Small intestine (tissue), 7 donors: ENCODE data around the gene ABCA4. TPM values are rescaled to one million over a fixed set of nuclear protein-coding genes. Genes with fewer than 3 reads are reported as not detected.

Experiments
- DNase-seq, 2 donors: peaks; one replicate each; pipeline versions ENCODE4 v3.0.0 to v3.0.0-alpha.2; 2013
- FAIRE-seq: peaks from 2 replicates; lab custom pipeline; 2012; peaks lifted over from hg19 to GRCh38; lab: Jason Lieb, UNC
- H3K27ac ChIP-seq, 3 donors: one replicate each; pipeline ENCODE4 v1.5.1; 2013; ENCODE audit warnings: low read length in 2 of 3, mild to moderate bottlenecking in 2 of 3, control low read depth in 1 of 3, inconsistent platforms in 1 of 3, low read depth in 1 of 3, moderate library complexity in 1 of 3
- H3K27me3 ChIP-seq, 3 donors: one replicate each; pipeline ENCODE4 v1.6.1; 2013; ENCODE audit warnings: low read length in 3 of 3, inconsistent platforms in 1 of 3; ENCODE audit not compliant: control insufficient read depth in 3 of 3, insufficient read depth in 3 of 3
- H3K36me3 ChIP-seq, 3 donors: one replicate each; pipeline ENCODE4 v1.6.1; 2013; ENCODE audit warnings: low read length in 3 of 3, inconsistent platforms in 1 of 3, low read depth in 1 of 3, mild to moderate bottlenecking in 1 of 3, moderate library complexity in 1 of 3; ENCODE audit not compliant: control insufficient read depth in 3 of 3, insufficient read depth in 2 of 3
- H3K4me1 ChIP-seq, 3 donors: one replicate each; pipeline ENCODE4 v1.6.1; 2013; ENCODE audit warnings: low read length in 2 of 3, inconsistent platforms in 1 of 3, low read depth in 1 of 3, mild to moderate bottlenecking in 1 of 3, moderate library complexity in 1 of 3; ENCODE audit not compliant: control insufficient read depth in 3 of 3, insufficient read depth in 2 of 3
- H3K4me3 ChIP-seq, 3 donors: one replicate each; pipeline ENCODE4 v1.5.1; 2013; ENCODE audit warnings: low read length in 3 of 3, control low read depth in 1 of 3, inconsistent platforms in 1 of 3, low read depth in 1 of 3, mild to moderate bottlenecking in 1 of 3, moderate library complexity in 1 of 3
- H3K9me3 ChIP-seq, 2 donors: one replicate each; pipeline ENCODE4 v1.6.1; 2013; ENCODE audit warnings: low read depth in 1 of 2, low read length in 1 of 2; ENCODE audit not compliant: control insufficient read depth in 2 of 2, insufficient read depth in 1 of 2
- WGBS, 3 donors: extraction: QIAGEN DNeasy Blood & Tissue Kit; methylation state at CpG; one replicate each; pipeline ENCODE4 v1.1.7; 2013; 5-methylcytosine and 5-hydroxymethylcytosine counted together
- polyA plus RNA-seq, 4 donors: library from polyadenylated mRNA; stranded (reverse) in 3 of 4; unstranded in 1 of 4; fragments of 200-250 nt in 3 of 4; fragments of 120-200 nt in 1 of 4; gene quantifications; one replicate each; pipeline versions ENCODE4 v1.2.1 to v1.2.3, GENCODE V29; 2013
- donor health status: healthy with polysubstance abuse.
- donor health status: control.
- donor health status: control.
- donor health status: Bipolar disorder and iron deficiency.
- donor health status: healthy.

Gene ABCA4
- polyA plus RNA-seq, 4 donors: 2.4 to 4.3 (median 3.8) TPM

- Histone ChIP-seq H3K27me3 (peaks cover 0 to 4% (median 0%) of the 10 kb centered on the region in 3 donors), H3K4me3 (no peak overlapping the region), H3K9me3 (no peaks in the 10 kb centered on the region), H3K27ac (no peak overlapping the region), H3K4me1 (no peaks in the 10 kb centered on the region), H3K36me3 (no peaks in the 10 kb centered on the region)
- FAIRE-seq (no peak), DNase-seq (peak in 1 of 2 donors; percentile 31)
- 44 to 58% (median 56%) methylated on average over 3 of the region's 3 CpGs for WGBS, 3 donors
Observed at GRCh38 chr1:94033849-94034248, 87.1 kb downstream of the ABCA4 start.

GRCh38 chr1:94032637-94033036 lies 88.3 kb downstream of the ABCA4 start:
- no peaks in the 10 kb centered on the region for H3K4me1 ChIP-seq
- no peaks in the 10 kb centered on the region for H3K36me3 ChIP-seq
- no peak overlapping the region for H3K27ac ChIP-seq
- no peaks in the 10 kb centered on the region for H3K27me3 ChIP-seq
- 79 to 89% (median 79%) methylated on average over 3 of the region's 3 CpGs for WGBS, 3 donors
- FAIRE-seq (no peak), DNase-seq (no peak)
- no peaks in the 10 kb centered on the region for H3K9me3 ChIP-seq
- no peak overlapping the region for H3K4me3 ChIP-seq

GRCh38 chr1:94031591-94031990 lies 89.4 kb downstream of the ABCA4 start:
- Histone ChIP-seq H3K4me3 (no peak overlapping the region), H3K27ac (no peak overlapping the region), H3K4me1 (no peaks in the 10 kb centered on the region), H3K36me3 (no peaks in the 10 kb centered on the region), H3K27me3 (no peaks in the 10 kb centered on the region), H3K9me3 (no peaks in the 10 kb centered on the region)
- DNase-seq (no peak), FAIRE-seq (no peak)
- WGBS, 3 donors: 87 to 89% (median 89%) methylated on average over 9 of the region's 9 CpGs

DNA sequence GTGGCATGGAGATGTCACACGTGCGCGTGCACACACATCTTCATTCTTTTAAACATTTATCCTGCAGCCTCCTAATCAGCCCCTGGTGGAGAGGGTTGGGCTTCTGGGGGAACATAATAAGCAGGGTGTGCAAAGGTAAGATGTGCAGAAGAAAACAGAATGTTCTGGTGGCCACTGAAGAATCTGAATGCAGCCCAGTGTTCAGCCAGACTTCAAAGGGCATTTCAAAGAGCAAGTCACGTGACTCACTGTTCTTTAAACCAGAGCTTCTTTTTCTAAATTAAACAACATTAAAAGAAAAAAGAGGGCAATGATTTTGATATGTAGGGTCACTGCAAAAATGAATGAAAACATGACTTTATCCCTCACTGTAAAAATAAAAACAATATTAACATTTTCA lies 89.8 kb downstream of the ABCA4 start:
- Histone ChIP-seq H3K9me3 (no peaks in the 10 kb centered on the region), H3K27me3 (no peaks in the 10 kb centered on the region), H3K36me3 (no peaks in the 10 kb centered on the region), H3K4me1 (no peaks in the 10 kb centered on the region), H3K27ac (no peak overlapping the region), H3K4me3 (no peak overlapping the region)
- DNase-seq (no peak), FAIRE-seq (no peak)
- 78 to 85% (median 83%) methylated on average over 4 of the region's 4 CpGs for WGBS, 3 donors

GRCh38 chr1:94029130-94029993 lies 91.6 kb downstream of the ABCA4 start:
- Histone ChIP-seq H3K27ac (no peak overlapping the region), H3K27me3 (peaks cover 0 to 4% (median 0%) of the 10 kb centered on the region in 3 donors), H3K36me3 (no peaks in the 10 kb centered on the region), H3K4me3 (no peak overlapping the region), H3K9me3 (no peaks in the 10 kb centered on the region), H3K4me1 (no peaks in the 10 kb centered on the region)
- WGBS, 3 donors: 71 to 72% (median 72%) methylated on average over 6 of the region's 6 CpGs
- no peak for FAIRE-seq
- DNase-seq: no peak

DNA sequence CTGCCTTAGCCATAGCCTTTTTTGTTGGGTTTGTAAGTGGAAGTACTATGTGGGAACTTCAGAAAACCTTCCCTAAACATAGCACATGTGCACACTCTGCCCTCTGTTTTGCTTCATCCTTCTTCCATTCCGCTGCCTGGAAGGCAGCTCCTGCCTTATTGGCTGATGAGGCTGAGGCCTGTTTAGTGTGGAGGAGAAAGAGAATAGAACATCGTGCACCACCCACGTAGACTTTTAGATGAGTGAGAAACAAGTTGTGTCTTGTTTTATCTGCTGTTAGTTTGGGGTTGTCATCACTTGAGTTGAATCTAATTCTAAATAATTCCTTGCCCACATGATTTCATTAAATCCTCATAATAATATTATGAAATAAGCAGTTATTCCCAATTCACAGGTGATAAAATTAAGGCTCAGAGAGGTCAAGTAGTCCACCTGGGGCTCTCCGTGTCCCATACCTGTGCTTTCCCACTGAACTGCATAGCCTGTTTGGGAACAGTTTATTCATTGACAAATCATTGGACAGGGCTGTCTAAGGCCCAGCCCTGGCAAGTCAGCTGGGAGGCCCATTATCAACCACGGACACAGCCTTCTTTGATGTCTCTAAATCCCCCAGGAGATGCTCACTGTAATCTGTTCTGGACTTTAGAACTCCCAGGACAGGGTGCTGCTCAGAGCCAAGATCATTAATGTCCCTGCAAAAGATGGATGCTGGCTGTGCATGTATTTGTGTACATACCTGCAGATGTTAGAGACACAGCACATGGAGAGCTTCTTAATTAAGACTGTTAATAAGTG lies 93.0 kb downstream of the ABCA4 start:
- 74 to 83% (median 80%) methylated on average over 5 of the region's 5 CpGs for WGBS, 3 donors
- Histone ChIP-seq H3K27me3 (peaks cover 0 to 4% (median 0%) of the 10 kb centered on the region in 3 donors), H3K4me1 (peaks cover 0 to under 1% (median 0%) of the 10 kb centered on the region in 3 donors), H3K27ac (no peak overlapping the region), H3K36me3 (no peaks in the 10 kb centered on the region), H3K4me3 (no peak overlapping the region), H3K9me3 (no peaks in the 10 kb centered on the region)
- FAIRE-seq: no peak
- no peak for DNase-seq

GRCh38 chr1:94026619-94027380 lies 94.1 kb downstream of the ABCA4 start:
- H3K36me3 ChIP-seq: no peaks in the 10 kb centered on the region
- 88 to 90% (median 89%) methylated on average over 10 of the region's 10 CpGs for WGBS, 3 donors
- no peak overlapping the region for H3K27ac ChIP-seq
- FAIRE-seq: no peak
- DNase-seq: no peak
- H3K4me3 ChIP-seq: no peak overlapping the region
- no peaks in the 10 kb centered on the region for H3K9me3 ChIP-seq
- H3K27me3 ChIP-seq: peaks cover 0 to 4% (median 0%) of the 10 kb centered on the region in 3 donors
- H3K4me1 ChIP-seq: peaks cover 0 to 7% (median 0%) of the 10 kb centered on the region in 3 donors
